SK-N-SH (cell line): ENCODE results near the gene SPEF1. TPM values are rescaled to one million over a fixed set of nuclear protein-coding genes. Genes with fewer than 3 reads are reported as not detected.

ENCODE experiments used
- CTCF ChIA-PET: fragments of 300-600, 350-600 bp; formaldehyde crosslinking; extraction: SDS; loops from one replicate; lab custom pipeline; 2021; lab: Yijun Ruan, JAX
- POLR2A ChIA-PET: fragments of 350-600 bp; sonication (Branson Sonifier 250); formaldehyde crosslinking; extraction: SDS; loops from one replicate; lab custom pipeline; 2020; ENCODE audit warnings: antibody characterized with exemption, inconsistent platforms; lab: Yijun Ruan, JAX
- DNase-seq: peaks from one replicate; pipeline ENCODE4 v3.0.0; 2012
- H2AFZ ChIP-seq: fragments of 200-600 bp; sonication (generic); 2 replicates; pipeline ENCODE4 v1.8.1; 2016; ENCODE audit warnings: antibody characterized with exemption, mild to moderate bottlenecking, low read depth
- H3F3A ChIP-seq: fragments of 200-600 bp; sonication (generic); replicated peaks from 2 replicates; pipeline ENCODE3; 2016; ENCODE audit warnings: antibody characterized with exemption, mild to moderate bottlenecking; ENCODE audit not compliant: insufficient read depth
- H3K27ac ChIP-seq, 2 experiments: fragments of 200-500 bp in 1 of 2; fragments of 200-600 bp in 1 of 2; sonication (Bioruptor generic) in 1 of 2; sonication (generic), shearing (Covaris generic) in 1 of 2; 2 replicates each; pipeline versions ENCODE4 v1.5.1 to v1.6.1; 2014 to 2016; ENCODE audit warnings: low read depth in 2 of 2, inconsistent platforms in 1 of 2, low read length in 1 of 2, mild to moderate bottlenecking in 1 of 2, mixed read lengths in 1 of 2
- H3K27me3 ChIP-seq: fragments of 200-600 bp; sonication (generic), shearing (Covaris generic); 2 replicates; pipeline ENCODE4 v1.6.1; 2016; ENCODE audit warnings: mixed run types; ENCODE audit not compliant: insufficient read depth
- H3K36me3 ChIP-seq, 2 experiments: fragments of 200-500 bp in 1 of 2; fragments of 200-600 bp in 1 of 2; sonication (Bioruptor generic) in 1 of 2; sonication (generic) in 1 of 2; replicated peaks in 1 of 2; 2 replicates each; pipeline versions ENCODE3 to v1.5.1; 2014 to 2016; ENCODE audit warnings: low read length in 1 of 2, mild to moderate bottlenecking in 1 of 2; ENCODE audit not compliant: insufficient read depth in 2 of 2, control insufficient read depth in 1 of 2
- H3K4me1 ChIP-seq, 2 experiments: fragments of 200-500 bp in 1 of 2; fragments of 200-600 bp in 1 of 2; sonication (Bioruptor generic) in 1 of 2; sonication (generic), shearing (Covaris generic) in 1 of 2; 2 replicates each; pipeline versions ENCODE4 v1.5.1 to v1.6.1; 2014 to 2016; ENCODE audit warnings: low read depth in 1 of 2, low read length in 1 of 2, mixed run types in 1 of 2; ENCODE audit not compliant: insufficient read depth in 2 of 2, control insufficient read depth in 1 of 2
- H3K4me2 ChIP-seq: fragments of 200-600 bp; sonication (generic), shearing (Covaris generic); 2 replicates; pipeline ENCODE4 v1.6.1; 2017; ENCODE audit warnings: mixed run types
- H3K4me3 ChIP-seq, 2 experiments: fragments of 200-500 bp in 1 of 2; fragments of 200-600 bp in 1 of 2; sonication (Bioruptor generic) in 1 of 2; sonication (generic), shearing (Covaris generic) in 1 of 2; 2 replicates each; pipeline versions ENCODE4 v1.5.1 to v1.8.1; 2014 to 2016; ENCODE audit warnings: low read depth in 2 of 2, inconsistent platforms in 1 of 2, low read length in 1 of 2, mild to moderate bottlenecking in 1 of 2, mixed read lengths in 1 of 2, moderate library complexity in 1 of 2
- H3K79me2 ChIP-seq: fragments of 200-600 bp; sonication (generic); 2 replicates; pipeline ENCODE4 v1.8.1; 2017; ENCODE audit warnings: mild to moderate bottlenecking; ENCODE audit not compliant: insufficient read depth
- H3K9ac ChIP-seq: fragments of 200-600 bp; sonication (generic); 2 replicates; pipeline ENCODE4 v1.6.1; 2017; ENCODE audit warnings: mixed run types
- H3K9me2 ChIP-seq: fragments of 200-600 bp; sonication (generic); 2 replicates; pipeline ENCODE4 v1.6.1; 2017; ENCODE audit warnings: mixed run types
- H3K9me3 ChIP-seq: fragments of 200-600 bp; sonication (generic); 2 replicates; pipeline ENCODE4 v1.6.1; 2017; ENCODE audit warnings: mixed run types, mild to moderate bottlenecking, moderate library complexity
- H4K20me1 ChIP-seq: fragments of 200-600 bp; sonication (generic); 2 replicates; pipeline ENCODE4 v1.6.1; 2017; ENCODE audit warnings: mild to moderate bottlenecking, mixed run types; ENCODE audit not compliant: insufficient read depth
- CHD2 ChIP-seq: fragments of 150-350 bp; IDR thresholded peaks from 2 replicates; pipeline ENCODE4 v1.6.1; 2018; ENCODE audit warnings: low read length; ENCODE audit not compliant: partially characterized antibody
- EP300 ChIP-seq, 2 experiments: IDR thresholded peaks; 2 replicates each; pipeline versions ENCODE4 v1.4.0 to v1.6.1; 2012; ENCODE audit warnings: borderline replicate concordance in 1 of 2, low read depth in 1 of 2, low read length in 1 of 2
- EZH2phosphoT487 ChIP-seq: fragments of 200-600 bp; sonication (generic); IDR thresholded peaks from 2 replicates; pipeline ENCODE4 v1.6.1; 2017; ENCODE audit warnings: low read depth, mixed run types, mild to moderate bottlenecking, antibody characterized with exemption, moderate library complexity, borderline replicate concordance
- FOSL2 ChIP-seq: IDR thresholded peaks from 2 replicates; pipeline ENCODE4 v1.4.0; 2012; ENCODE audit warnings: low read depth, mild to moderate bottlenecking, moderate library complexity, borderline replicate concordance
- JUND ChIP-seq: IDR thresholded peaks from 2 replicates; pipeline ENCODE4 v1.4.0; 2012
- MXI1 ChIP-seq: IDR thresholded peaks from 2 replicates; pipeline ENCODE4 v1.6.1; 2012; ENCODE audit warnings: mild to moderate bottlenecking, low read depth, low read length, improper control_type of control experiment
- RAD21 ChIP-seq: IDR thresholded peaks from 2 replicates; pipeline ENCODE4 v1.6.1; 2012; ENCODE audit warnings: mild to moderate bottlenecking, low read length
- RCOR1 ChIP-seq: fragments of 150-350 bp; IDR thresholded peaks from 2 replicates; pipeline ENCODE4 v1.6.1; 2017; ENCODE audit warnings: antibody characterized with exemption, low read length
- RFX5 ChIP-seq: IDR thresholded peaks from 2 replicates; pipeline ENCODE4 v1.6.1; 2012; ENCODE audit warnings: mild to moderate bottlenecking, improper control_type of control experiment, low read length
- SMC3 ChIP-seq: IDR thresholded peaks from 2 replicates; pipeline ENCODE4 v1.6.1; 2012; ENCODE audit warnings: low read depth, low read length, improper control_type of control experiment
- TAF1 ChIP-seq: IDR thresholded peaks from 2 replicates; pipeline ENCODE4 v1.6.1; 2012; ENCODE audit warnings: low read depth, mild to moderate bottlenecking, low read length, moderate library complexity, borderline replicate concordance
- YY1 ChIP-seq: IDR thresholded peaks from 2 replicates; pipeline ENCODE4 v1.4.0; 2012; ENCODE audit warnings: low read depth, mild to moderate bottlenecking
- WGBS: methylation state at CpG from one replicate; pipeline ENCODE4 v1.1.6; 2017; ENCODE audit warnings: low lambda C conversion rate; 5-methylcytosine and 5-hydroxymethylcytosine counted together
- polyA plus RNA-seq, 3 experiments: library from polyadenylated mRNA; depleted of rRNA; stranded (reverse); fragments of >200 nt; gene quantifications; 2 replicates each; pipeline ENCODE4 v1.2.3, GENCODE V29; 2012
- TF ChIP-seq, protein P1 (sequence below): fragments of 150-350 bp; IDR thresholded peaks from 2 replicates; pipeline ENCODE4 v1.6.1; 2017; ENCODE audit warnings: antibody characterized with exemption, low read length, low read depth, borderline replicate concordance
- TF ChIP-seq, protein P2 (sequence below): IDR thresholded peaks from 2 replicates; pipeline ENCODE4; 2012
- TF ChIP-seq, protein P3 (sequence below): fragments of 200-600 bp; sonication (generic); IDR thresholded peaks from 2 replicates; pipeline ENCODE4 v1.6.1; 2017; ENCODE audit warnings: antibody characterized with exemption, mild to moderate bottlenecking, moderate library complexity
- TF ChIP-seq, protein P4 (sequence below): IDR thresholded peaks from 2 replicates; pipeline ENCODE4 v1.4.0; 2012; ENCODE audit warnings: low read depth

Gene SPEF1
- polyA plus RNA-seq, 1 of the 3 experiments (the other 2 are of a cell fraction): 1.6 TPM

DNA sequence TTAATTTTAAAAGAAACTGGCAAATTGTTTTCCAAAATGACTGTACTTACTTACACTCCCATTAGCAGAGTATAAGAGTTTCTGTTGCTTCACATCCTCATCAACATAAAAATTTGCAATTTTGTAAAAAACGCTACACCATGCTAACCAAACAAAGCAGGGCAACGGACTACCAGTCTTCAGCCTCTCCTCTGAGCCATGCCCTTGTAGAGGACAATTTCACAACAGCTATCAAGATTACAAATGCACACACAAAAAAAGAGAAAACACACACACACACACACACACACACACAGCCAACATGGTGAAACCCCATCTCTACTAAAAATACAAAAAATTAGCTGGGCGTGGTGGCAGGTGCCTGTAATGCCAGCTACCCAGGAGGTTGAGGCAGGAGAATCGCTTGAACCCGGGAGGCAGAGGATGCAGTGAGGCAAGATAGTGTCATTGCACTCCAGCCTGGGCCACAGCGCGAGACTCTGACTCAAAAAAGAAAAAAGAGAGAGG is 9.6 kb downstream of the SPEF1 start:
- Histone ChIP-seq H3K79me2 (peaks cover 9% of the 10 kb centered on the region; the same call in 1 of the 2 replicates), H3K27me3 (no peaks in the 10 kb centered on the region), H3K27ac (no peak overlapping the region), H3F3A (peaks cover 17% of the 10 kb centered on the region), H4K20me1 (no peaks in the 10 kb centered on the region), H3K9ac (no peak overlapping the region), H3K9me2 (no peaks in the 10 kb centered on the region), H3K36me3 (no peaks in the 10 kb centered on the region), H3K4me1 (peaks cover 4 to 11% of the 10 kb centered on the region in 2 experiments; a peak in 2 of 4 replicates), H3K4me3 (no peak overlapping the region), H3K4me2 (no peak overlapping the region), H2AFZ (no peak overlapping the region), H3K9me3 (no peaks in the 10 kb centered on the region)
- WGBS: 82% methylated on average over 7 of the region's 7 CpGs
- DNase-seq: no peak
- ChIA-PET POLR2A (no interaction called here), CTCF (interaction anchor here (0.9 to 4.3 kb wide), 5 partner anchors 10 to 97 kb away, joined by 3 to 47 read pairs (median 5); partner anchors contain the start of gene SPEF1)
- TF ChIP-seq RFX5: no peak
- TF ChIP-seq TAF1: no peak
- no peak for TF ChIP-seq YY1
- TF ChIP-seq JUND: no peak
- TF ChIP-seq RCOR1: no peak
- TF ChIP-seq, protein P1, sequence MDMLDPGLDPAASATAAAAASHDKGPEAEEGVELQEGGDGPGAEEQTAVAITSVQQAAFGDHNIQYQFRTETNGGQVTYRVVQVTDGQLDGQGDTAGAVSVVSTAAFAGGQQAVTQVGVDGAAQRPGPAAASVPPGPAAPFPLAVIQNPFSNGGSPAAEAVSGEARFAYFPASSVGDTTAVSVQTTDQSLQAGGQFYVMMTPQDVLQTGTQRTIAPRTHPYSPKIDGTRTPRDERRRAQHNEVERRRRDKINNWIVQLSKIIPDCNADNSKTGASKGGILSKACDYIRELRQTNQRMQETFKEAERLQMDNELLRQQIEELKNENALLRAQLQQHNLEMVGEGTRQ: no peak
- TF ChIP-seq, protein P2, sequence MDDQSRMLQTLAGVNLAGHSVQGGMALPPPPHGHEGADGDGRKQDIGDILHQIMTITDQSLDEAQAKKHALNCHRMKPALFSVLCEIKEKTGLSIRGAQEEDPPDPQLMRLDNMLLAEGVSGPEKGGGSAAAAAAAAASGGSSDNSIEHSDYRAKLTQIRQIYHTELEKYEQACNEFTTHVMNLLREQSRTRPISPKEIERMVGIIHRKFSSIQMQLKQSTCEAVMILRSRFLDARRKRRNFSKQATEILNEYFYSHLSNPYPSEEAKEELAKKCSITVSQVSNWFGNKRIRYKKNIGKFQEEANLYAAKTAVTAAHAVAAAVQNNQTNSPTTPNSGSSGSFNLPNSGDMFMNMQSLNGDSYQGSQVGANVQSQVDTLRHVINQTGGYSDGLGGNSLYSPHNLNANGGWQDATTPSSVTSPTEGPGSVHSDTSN: no peak
- TF ChIP-seq EP300 (IDR thresholded peaks at IDR 0.05; ENCODE audit: borderline replicate concordance in 1 of 2, low read depth in 1 of 2, low read length in 1 of 2): no peak

DNA sequence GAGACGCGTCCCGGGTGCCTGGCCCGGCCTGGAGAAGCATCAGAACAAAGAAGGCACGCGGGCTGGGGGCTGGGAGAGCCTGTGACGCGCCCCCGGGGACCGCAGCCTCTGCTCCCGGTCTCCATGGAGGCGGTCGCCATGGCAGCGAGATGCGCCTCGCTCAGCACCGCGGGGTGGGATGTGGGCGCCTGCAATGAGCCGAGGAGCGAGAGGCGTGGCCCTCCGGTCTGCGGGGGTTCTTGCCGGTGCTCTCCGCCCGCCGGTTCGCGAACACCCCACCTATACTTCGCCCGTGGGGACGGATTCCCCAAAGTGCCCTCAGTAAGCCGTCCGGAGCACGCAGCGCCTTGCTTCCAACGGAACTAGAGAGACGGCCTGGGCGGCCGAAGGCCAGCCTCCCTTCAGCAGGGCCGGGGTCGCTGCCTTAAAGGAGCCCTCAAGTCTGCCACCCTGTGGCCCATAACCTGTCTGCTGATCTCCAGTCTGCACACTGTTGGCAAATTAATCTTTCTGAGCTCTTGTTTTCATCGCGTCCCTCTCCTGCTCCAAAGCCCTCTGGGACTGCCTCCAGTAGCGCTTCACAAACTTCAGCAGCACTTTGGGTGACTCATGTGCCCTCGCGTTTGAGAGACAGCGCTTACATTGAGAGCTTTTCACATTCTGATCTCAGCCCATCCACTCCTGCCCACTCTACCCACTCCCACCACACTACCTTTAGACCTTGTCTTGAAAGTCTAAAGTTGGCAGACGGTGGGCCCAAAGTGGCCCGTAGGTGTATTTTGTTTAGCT is 12.7 kb downstream of the SPEF1 start:
- no peaks in the 10 kb centered on the region for H3K9me3 ChIP-seq
- H3K27ac ChIP-seq: peak overlapping the region; percentile 94 to 95
- peaks cover 11% of the 10 kb centered on the region; the same call in 1 of the 2 replicates for H3K79me2 ChIP-seq
- H2AFZ ChIP-seq: peak overlapping the region; percentile 81
- TF ChIP-seq, protein P3, sequence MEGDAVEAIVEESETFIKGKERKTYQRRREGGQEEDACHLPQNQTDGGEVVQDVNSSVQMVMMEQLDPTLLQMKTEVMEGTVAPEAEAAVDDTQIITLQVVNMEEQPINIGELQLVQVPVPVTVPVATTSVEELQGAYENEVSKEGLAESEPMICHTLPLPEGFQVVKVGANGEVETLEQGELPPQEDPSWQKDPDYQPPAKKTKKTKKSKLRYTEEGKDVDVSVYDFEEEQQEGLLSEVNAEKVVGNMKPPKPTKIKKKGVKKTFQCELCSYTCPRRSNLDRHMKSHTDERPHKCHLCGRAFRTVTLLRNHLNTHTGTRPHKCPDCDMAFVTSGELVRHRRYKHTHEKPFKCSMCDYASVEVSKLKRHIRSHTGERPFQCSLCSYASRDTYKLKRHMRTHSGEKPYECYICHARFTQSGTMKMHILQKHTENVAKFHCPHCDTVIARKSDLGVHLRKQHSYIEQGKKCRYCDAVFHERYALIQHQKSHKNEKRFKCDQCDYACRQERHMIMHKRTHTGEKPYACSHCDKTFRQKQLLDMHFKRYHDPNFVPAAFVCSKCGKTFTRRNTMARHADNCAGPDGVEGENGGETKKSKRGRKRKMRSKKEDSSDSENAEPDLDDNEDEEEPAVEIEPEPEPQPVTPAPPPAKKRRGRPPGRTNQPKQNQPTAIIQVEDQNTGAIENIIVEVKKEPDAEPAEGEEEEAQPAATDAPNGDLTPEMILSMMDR: peak; percentile 58
- TF ChIP-seq RAD21 (peak; percentile 61), MXI1 (peak; percentile 82), CHD2 (no peak), RCOR1 (peak; percentile 5; the same call in 1 of the 2 replicates), TAF1 (peak; percentile 53), EZH2phosphoT487 (no peak), SMC3 (peak; percentile 59; the same call in 1 of the 2 replicates), EP300 (IDR thresholded peaks at IDR 0.05; ENCODE audit: borderline replicate concordance in 1 of 2, low read depth in 1 of 2, low read length in 1 of 2) (no peak), FOSL2 (peak; percentile 43; the same call in 1 of the 2 replicates)
- TF ChIP-seq, protein P4, sequence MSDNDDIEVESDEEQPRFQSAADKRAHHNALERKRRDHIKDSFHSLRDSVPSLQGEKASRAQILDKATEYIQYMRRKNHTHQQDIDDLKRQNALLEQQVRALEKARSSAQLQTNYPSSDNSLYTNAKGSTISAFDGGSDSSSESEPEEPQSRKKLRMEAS: 0 out of 2 replicates have a peak, but pooled peaks have one; percentile 7
- TF ChIP-seq, protein P2: peak; percentile 30; the same call in 1 of the 2 replicates
- peak overlapping the region; percentile 83 to 93 for H3K4me3 ChIP-seq
- H3K9me2 ChIP-seq: no peaks in the 10 kb centered on the region
- H3K9ac ChIP-seq: peak overlapping the region; percentile 97
- peak overlapping the region; percentile 95 for H3K4me2 ChIP-seq
- peaks cover 9 to 22% of the 10 kb centered on the region in 2 experiments; a peak in 3 of 4 replicates for H3K4me1 ChIP-seq
- H3K27me3 ChIP-seq: no peaks in the 10 kb centered on the region
- POLR2A ChIA-PET: interaction anchor here (1.0 to 2.7 kb wide), 9 partner anchors 9 to 52 kb away, joined by 3 to 18 read pairs (median 7); partner anchors contain the start of genes AP5S1, CDC25B, CENPB and SPEF1
- peak; percentile 91 for DNase-seq
- H3F3A ChIP-seq: peaks cover 17% of the 10 kb centered on the region
- no peaks in the 10 kb centered on the region for H4K20me1 ChIP-seq
- no peaks in the 10 kb centered on the region for H3K36me3 ChIP-seq
- WGBS: under 1% methylated on average over 26 of the region's 51 CpGs
- CTCF ChIA-PET: interaction anchor here (0.5 to 13.1 kb wide), 28 partner anchors 10 to 317 kb away, joined by 3 to 151 read pairs (median 8); partner anchors contain the start of genes AP5S1, CENPB and SPEF1
